ENCODE measurements around the gene ZNF451.
A peak's percentile ranks its signal among the peaks of the same experiment; 100 is the strongest.
"Not testable (repeated sequence)": the region's sequence is repeated elsewhere in the genome, so short reads cannot be mapped to it uniquely, and the experiment has no call there.

ZNF451 gene, protein sequence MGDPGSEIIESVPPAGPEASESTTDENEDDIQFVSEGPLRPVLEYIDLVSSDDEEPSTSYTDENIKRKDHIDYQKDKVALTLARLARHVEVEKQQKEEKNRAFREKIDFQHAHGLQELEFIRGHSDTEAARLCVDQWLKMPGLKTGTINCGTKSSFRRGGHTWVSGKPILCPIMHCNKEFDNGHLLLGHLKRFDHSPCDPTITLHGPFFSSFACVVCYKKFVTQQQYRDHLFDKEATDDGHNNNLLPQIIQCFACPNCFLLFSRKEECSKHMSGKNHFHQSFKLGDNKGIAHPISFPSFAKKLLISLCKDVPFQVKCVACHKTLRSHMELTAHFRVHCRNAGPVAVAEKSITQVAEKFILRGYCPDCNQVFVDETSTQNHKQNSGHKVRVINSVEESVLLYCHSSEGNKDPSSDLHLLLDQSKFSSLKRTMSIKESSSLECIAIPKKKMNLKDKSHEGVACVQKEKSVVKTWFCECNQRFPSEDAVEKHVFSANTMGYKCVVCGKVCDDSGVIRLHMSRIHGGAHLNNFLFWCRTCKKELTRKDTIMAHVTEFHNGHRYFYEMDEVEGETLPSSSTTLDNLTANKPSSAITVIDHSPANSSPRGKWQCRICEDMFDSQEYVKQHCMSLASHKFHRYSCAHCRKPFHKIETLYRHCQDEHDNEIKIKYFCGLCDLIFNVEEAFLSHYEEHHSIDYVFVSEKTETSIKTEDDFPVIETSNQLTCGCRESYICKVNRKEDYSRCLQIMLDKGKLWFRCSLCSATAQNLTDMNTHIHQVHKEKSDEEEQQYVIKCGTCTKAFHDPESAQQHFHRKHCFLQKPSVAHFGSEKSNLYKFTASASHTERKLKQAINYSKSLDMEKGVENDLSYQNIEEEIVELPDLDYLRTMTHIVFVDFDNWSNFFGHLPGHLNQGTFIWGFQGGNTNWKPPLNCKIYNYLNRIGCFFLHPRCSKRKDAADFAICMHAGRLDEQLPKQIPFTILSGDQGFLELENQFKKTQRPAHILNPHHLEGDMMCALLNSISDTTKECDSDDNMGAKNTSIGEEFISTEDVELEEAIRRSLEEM

GRCh38 chr6:57089687-57090457 is at the start of gene ZNF451:
Gene ZNF451, plus strand, starts transcription at chr6:57090188. Its CDS starts 66 bp downstream, at chr6:57090254.
- TF ChIP-seq, protein P1, sequence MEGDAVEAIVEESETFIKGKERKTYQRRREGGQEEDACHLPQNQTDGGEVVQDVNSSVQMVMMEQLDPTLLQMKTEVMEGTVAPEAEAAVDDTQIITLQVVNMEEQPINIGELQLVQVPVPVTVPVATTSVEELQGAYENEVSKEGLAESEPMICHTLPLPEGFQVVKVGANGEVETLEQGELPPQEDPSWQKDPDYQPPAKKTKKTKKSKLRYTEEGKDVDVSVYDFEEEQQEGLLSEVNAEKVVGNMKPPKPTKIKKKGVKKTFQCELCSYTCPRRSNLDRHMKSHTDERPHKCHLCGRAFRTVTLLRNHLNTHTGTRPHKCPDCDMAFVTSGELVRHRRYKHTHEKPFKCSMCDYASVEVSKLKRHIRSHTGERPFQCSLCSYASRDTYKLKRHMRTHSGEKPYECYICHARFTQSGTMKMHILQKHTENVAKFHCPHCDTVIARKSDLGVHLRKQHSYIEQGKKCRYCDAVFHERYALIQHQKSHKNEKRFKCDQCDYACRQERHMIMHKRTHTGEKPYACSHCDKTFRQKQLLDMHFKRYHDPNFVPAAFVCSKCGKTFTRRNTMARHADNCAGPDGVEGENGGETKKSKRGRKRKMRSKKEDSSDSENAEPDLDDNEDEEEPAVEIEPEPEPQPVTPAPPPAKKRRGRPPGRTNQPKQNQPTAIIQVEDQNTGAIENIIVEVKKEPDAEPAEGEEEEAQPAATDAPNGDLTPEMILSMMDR (conservative IDR thresholded peaks at IDR 0.05; ENCODE audit: low read depth, low read length), result no peak
- peak within 1 kb of the TSS; percentile 62 for H3K4me3 ChIP-seq (ENCODE audit: low read length)
- peak; percentile 78 for DNase-seq (ENCODE audit: low read depth)

- not testable (repeated sequence) for DNase-seq (ENCODE audit: low read depth); H3K4me3 ChIP-seq (ENCODE audit: low read length)
Observed at GRCh38 chr6:57044061-57044460, 45.9 kb upstream of the ZNF451 start.

DNA sequence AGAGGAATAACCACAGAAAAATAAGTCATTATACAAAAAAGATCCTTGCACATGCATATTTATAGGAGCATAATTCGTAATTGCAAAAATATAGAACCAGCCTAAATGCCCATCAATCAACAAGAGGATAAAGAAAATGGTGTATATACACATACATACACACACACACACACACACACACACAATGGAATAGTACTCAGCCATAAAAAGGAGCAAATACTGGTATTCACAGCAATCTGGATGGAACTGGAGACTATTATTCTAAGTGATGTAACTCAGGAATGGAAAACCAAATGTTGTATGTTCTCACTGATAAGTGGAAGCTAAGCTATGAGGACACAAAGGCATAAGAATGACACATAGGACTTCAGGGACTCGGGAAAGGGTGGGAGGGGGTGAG is 45.4 kb upstream of the ZNF451 start:
- DNase-seq (ENCODE audit: low read depth), result no peak
- TF ChIP-seq, protein P1 (conservative IDR thresholded peaks at IDR 0.05; ENCODE audit: low read depth, low read length), result no peak
- no peak overlapping the region for H3K4me3 ChIP-seq (ENCODE audit: low read length)

- DNase-seq (ENCODE audit: low read depth), result peak; percentile 34
- H3K4me3 ChIP-seq (ENCODE audit: low read length), result peak within 1 kb of the TSS; percentile 70
Observed at GRCh38 chr6:57046332-57047256, 43.4 kb upstream of the ZNF451 start, which contains the start of gene KIAA1586. Gene KIAA1586, plus strand, starts transcription at chr6:57046693. Its CDS starts 63 bp downstream, at chr6:57046756.

DNA sequence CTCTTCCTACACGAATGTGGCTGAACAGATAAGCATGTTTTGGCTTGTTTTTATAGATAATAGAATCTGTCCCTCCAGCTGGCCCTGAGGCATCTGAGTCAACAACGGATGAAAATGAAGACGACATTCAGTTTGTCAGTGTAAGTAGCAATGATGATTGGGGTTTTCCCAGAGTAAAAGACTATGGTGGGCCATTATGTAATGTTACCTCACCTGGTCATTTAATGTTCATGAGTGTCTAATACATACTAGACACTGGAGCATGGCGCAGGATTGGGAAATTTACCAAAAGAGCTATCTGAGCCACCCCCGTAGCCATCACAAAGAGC is 42.8 kb upstream of the ZNF451 start:
- DNase-seq (ENCODE audit: low read depth), result not testable (repeated sequence)

GRCh38 chr6:57047859-57048258 is 42.1 kb upstream of the ZNF451 start:
- not testable (repeated sequence) for DNase-seq (ENCODE audit: low read depth); H3K4me3 ChIP-seq (ENCODE audit: low read length)

More for the DNA sequence above, 42.8 kb upstream of the ZNF451 start:
- H3K4me3 ChIP-seq (ENCODE audit: low read length), result not testable (repeated sequence)

DNA sequence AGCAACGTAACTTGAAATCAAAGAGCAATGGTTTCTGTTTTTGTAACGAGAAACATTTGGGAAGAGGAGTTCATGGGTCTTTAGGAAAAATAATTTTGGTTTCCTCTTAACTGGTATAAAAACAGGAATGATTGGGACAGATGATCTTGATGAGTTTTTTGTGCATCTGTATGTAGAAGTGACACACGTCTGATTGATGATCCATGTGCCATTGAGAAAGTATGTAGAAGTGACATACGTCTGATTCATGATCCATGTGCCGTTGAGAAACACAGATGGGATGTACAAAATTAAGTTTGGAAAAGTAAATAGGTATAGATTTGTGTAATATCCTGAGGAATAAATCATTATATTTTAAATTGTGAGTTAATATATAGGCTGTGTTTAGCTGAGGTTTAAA is 41.4 kb upstream of the ZNF451 start:
- no peak overlapping the region for H3K4me3 ChIP-seq (ENCODE audit: low read length)
- no peak for DNase-seq (ENCODE audit: low read depth)
- TF ChIP-seq, protein P1 (conservative IDR thresholded peaks at IDR 0.05; ENCODE audit: low read depth, low read length), result no peak

- TF ChIP-seq, protein P1 (conservative IDR thresholded peaks at IDR 0.05; ENCODE audit: low read depth, low read length), result no peak
- H3K4me3 ChIP-seq (ENCODE audit: low read length), result no peak overlapping the region
- no peak for DNase-seq (ENCODE audit: low read depth)
Observed at GRCh38 chr6:57063847-57064246, 26.1 kb upstream of the ZNF451 start.

Measured in retinal pigment epithelial cell (primary cell).